ENCODE results near the gene GSTM5.
"Not testable (repeated sequence)": the region's sequence is repeated elsewhere in the genome, so short reads cannot be mapped to it uniquely, and the experiment has no call there.

GSTM5 gene

GRCh38 chr1:109687641-109688499 lies 24.2 kb upstream of the GSTM5 start, which contains the start of gene GSTM1:
GSTM1 (plus strand) TSS chr1:109687817; CDS start chr1:109687874, 57 bp downstream.
- Histone ChIP-seq H3K9me3 (ENCODE audit: severe bottlenecking) (peaks cover 5% of the 10 kb centered on the region), H3K27ac (peak within 1 kb of the TSS; percentile 89), H3K4me3 (ENCODE audit: low read depth, low read length) (peak within 1 kb of the TSS; percentile 58), H3K36me3 (no peaks in the 10 kb centered on the region), H3K27me3 (ENCODE audit: insufficient read depth, low read depth, severe bottlenecking) (no peaks in the 10 kb centered on the region)
- TF ChIP-seq CTCF (IDR thresholded peaks at IDR 0.05; ENCODE audit: low read depth, low read length) = peak; percentile 51
- peak; percentile 83 for DNase-seq

GRCh38 chr1:109689844-109690405 lies 22.1 kb upstream of the GSTM5 start:
- no peak for DNase-seq
- Histone ChIP-seq H3K27me3 (ENCODE audit: insufficient read depth, low read depth, severe bottlenecking) (no peaks in the 10 kb centered on the region), H3K27ac (no peak overlapping the region), H3K9me3 (ENCODE audit: severe bottlenecking) (no peaks in the 10 kb centered on the region), H3K4me3 (ENCODE audit: low read depth, low read length) (no peak overlapping the region), H3K36me3 (no peaks in the 10 kb centered on the region)
- no peak for TF ChIP-seq CTCF (IDR thresholded peaks at IDR 0.05; ENCODE audit: low read depth, low read length)

- Histone ChIP-seq H3K27ac (no peak overlapping the region), H3K9me3 (ENCODE audit: severe bottlenecking) (no peaks in the 10 kb centered on the region), H3K4me3 (ENCODE audit: low read depth, low read length) (no peak overlapping the region), H3K27me3 (ENCODE audit: insufficient read depth, low read depth, severe bottlenecking) (no peaks in the 10 kb centered on the region), H3K36me3 (no peaks in the 10 kb centered on the region)
- no peak for TF ChIP-seq CTCF (IDR thresholded peaks at IDR 0.05; ENCODE audit: low read depth, low read length)
- DNase-seq = no peak
Measured at GRCh38 chr1:109691759-109692158, 20.3 kb upstream of the GSTM5 start.

- not testable (repeated sequence) for H3K36me3 ChIP-seq; DNase-seq; H3K4me3 ChIP-seq (ENCODE audit: low read depth, low read length); H3K9me3 ChIP-seq (ENCODE audit: severe bottlenecking); H3K27me3 ChIP-seq (ENCODE audit: insufficient read depth, low read depth, severe bottlenecking); H3K27ac ChIP-seq
Measured at GRCh38 chr1:109694400-109694799, 17.7 kb upstream of the GSTM5 start.

GRCh38 chr1:109695138-109695537 lies 16.9 kb upstream of the GSTM5 start:
- not testable (repeated sequence) for H3K4me3 ChIP-seq (ENCODE audit: low read depth, low read length); H3K27ac ChIP-seq; DNase-seq; H3K9me3 ChIP-seq (ENCODE audit: severe bottlenecking); H3K36me3 ChIP-seq; H3K27me3 ChIP-seq (ENCODE audit: insufficient read depth, low read depth, severe bottlenecking)

- Histone ChIP-seq H3K36me3 (no peaks in the 10 kb centered on the region), H3K27ac (no peak overlapping the region), H3K4me3 (ENCODE audit: low read depth, low read length) (no peak overlapping the region), H3K27me3 (ENCODE audit: insufficient read depth, low read depth, severe bottlenecking) (no peaks in the 10 kb centered on the region), H3K9me3 (ENCODE audit: severe bottlenecking) (no peaks in the 10 kb centered on the region)
- no peak for TF ChIP-seq CTCF (IDR thresholded peaks at IDR 0.05; ENCODE audit: low read depth, low read length)
- no peak for DNase-seq
Measured at GRCh38 chr1:109697066-109697465, 15.0 kb upstream of the GSTM5 start.

- H3K36me3 ChIP-seq; H3K4me3 ChIP-seq (ENCODE audit: low read depth, low read length); H3K27ac ChIP-seq; DNase-seq; H3K27me3 ChIP-seq (ENCODE audit: insufficient read depth, low read depth, severe bottlenecking); H3K9me3 ChIP-seq (ENCODE audit: severe bottlenecking): not testable (repeated sequence)
Measured at GRCh38 chr1:109697861-109698260, 14.2 kb upstream of the GSTM5 start.

- not testable (repeated sequence) for H3K27ac ChIP-seq; H3K27me3 ChIP-seq (ENCODE audit: insufficient read depth, low read depth, severe bottlenecking); H3K4me3 ChIP-seq (ENCODE audit: low read depth, low read length); DNase-seq; H3K36me3 ChIP-seq; H3K9me3 ChIP-seq (ENCODE audit: severe bottlenecking)
Measured at GRCh38 chr1:109702940-109703339, 9.1 kb upstream of the GSTM5 start.
